HL-60 (cell line): ENCODE measurements around the gene TMX1.

ENCODE experiments used
- POLR2AphosphoS5 ChIP-seq: IDR thresholded peaks from 2 replicates; pipeline ENCODE4 v1.6.1; 2012; ENCODE audit warnings: low read depth
- TF ChIP-seq, protein P1 (sequence below): IDR thresholded peaks from one replicate; pipeline ENCODE4 v1.5.1; 2011; ENCODE audit warnings: low read length, control low read depth, inconsistent platforms; ENCODE audit not compliant: insufficient read depth

DNA sequence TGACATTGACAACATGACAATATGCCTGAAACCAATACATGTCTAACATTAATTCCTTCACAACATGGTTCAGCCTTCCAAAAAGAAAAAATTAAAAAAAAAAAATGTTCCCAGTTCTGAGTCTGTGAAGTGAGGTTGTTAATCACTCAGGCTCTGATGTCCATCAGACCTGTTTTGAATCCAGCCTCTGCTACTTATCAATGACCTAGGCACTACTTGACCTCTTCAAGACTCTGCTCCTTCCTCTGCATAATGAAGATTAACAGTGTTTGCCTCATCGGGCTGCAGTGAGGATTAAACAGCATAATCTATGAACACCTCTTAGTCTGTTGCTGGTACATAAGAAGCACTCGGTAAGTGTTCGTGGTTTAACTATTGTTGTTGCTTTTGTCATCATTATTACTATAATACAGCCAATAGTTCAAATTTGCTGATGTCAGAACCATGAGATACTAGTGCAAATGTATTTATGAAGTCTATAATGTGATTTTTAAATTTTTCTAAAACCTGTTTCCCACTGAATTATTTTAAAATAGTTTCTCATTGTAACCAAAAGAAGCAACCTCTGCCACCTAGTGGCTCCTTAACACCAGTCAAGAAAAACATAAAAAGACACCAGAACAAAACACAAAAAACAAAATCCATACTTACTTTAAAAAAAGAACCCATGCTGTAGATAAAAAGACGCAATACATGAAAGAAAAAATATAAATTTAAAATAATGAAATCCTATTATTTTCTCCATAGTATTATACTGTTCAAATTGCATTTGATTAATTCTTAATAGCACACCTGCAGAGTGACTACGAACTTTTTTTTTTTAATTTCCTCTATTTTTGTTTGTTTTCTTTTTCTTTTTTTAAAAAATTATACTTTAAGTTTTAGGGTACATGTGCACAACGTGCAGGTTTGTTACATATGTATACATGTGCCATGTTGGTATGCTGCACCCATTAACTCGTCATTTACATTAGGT lies 20.3 kb upstream of the TMX1 start:
- TF ChIP-seq POLR2AphosphoS5, result no peak
- TF ChIP-seq, protein P1, sequence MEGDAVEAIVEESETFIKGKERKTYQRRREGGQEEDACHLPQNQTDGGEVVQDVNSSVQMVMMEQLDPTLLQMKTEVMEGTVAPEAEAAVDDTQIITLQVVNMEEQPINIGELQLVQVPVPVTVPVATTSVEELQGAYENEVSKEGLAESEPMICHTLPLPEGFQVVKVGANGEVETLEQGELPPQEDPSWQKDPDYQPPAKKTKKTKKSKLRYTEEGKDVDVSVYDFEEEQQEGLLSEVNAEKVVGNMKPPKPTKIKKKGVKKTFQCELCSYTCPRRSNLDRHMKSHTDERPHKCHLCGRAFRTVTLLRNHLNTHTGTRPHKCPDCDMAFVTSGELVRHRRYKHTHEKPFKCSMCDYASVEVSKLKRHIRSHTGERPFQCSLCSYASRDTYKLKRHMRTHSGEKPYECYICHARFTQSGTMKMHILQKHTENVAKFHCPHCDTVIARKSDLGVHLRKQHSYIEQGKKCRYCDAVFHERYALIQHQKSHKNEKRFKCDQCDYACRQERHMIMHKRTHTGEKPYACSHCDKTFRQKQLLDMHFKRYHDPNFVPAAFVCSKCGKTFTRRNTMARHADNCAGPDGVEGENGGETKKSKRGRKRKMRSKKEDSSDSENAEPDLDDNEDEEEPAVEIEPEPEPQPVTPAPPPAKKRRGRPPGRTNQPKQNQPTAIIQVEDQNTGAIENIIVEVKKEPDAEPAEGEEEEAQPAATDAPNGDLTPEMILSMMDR, result peak; percentile 9
